ENCODE results near the gene AVPR2.

The AVPR2 gene

GRCh38 chrX:153944800-153945150 lies 40.3 kb downstream of the AVPR2 start:
- H3K4me2 ChIP-seq (ENCODE audit: insufficient read depth, low read length) = peak overlapping the region; percentile 65
- no peaks in the 10 kb centered on the region; the same call in 1 of the 2 replicates for H4K20me1 ChIP-seq (ENCODE audit: insufficient read depth, low read length)
- no peaks in the 10 kb centered on the region for H3K9me3 ChIP-seq (ENCODE audit: insufficient read depth, low read length, severe bottlenecking)
- DNase-seq = no peak
- ATAC-seq (ENCODE audit: insufficient read depth, low read depth) = no peak; the same call in 1 of the 3 replicates
- peak overlapping the region in 1 of 2 experiments; percentile 49; a peak in 2 of 4 replicates for H3K4me3 ChIP-seq (ENCODE audit: low read depth in 1 of 2, low read length in 2 of 2)
- peaks cover 17% of the 10 kb centered on the region for H3K36me3 ChIP-seq (ENCODE audit: insufficient read depth, low read length)
- no peak for TF ChIP-seq EZH2 (IDR thresholded peaks at IDR 0.05; ENCODE audit: borderline replicate concordance, low read depth, low read length, severe bottlenecking)
- TF ChIP-seq, protein P1, sequence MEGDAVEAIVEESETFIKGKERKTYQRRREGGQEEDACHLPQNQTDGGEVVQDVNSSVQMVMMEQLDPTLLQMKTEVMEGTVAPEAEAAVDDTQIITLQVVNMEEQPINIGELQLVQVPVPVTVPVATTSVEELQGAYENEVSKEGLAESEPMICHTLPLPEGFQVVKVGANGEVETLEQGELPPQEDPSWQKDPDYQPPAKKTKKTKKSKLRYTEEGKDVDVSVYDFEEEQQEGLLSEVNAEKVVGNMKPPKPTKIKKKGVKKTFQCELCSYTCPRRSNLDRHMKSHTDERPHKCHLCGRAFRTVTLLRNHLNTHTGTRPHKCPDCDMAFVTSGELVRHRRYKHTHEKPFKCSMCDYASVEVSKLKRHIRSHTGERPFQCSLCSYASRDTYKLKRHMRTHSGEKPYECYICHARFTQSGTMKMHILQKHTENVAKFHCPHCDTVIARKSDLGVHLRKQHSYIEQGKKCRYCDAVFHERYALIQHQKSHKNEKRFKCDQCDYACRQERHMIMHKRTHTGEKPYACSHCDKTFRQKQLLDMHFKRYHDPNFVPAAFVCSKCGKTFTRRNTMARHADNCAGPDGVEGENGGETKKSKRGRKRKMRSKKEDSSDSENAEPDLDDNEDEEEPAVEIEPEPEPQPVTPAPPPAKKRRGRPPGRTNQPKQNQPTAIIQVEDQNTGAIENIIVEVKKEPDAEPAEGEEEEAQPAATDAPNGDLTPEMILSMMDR (IDR thresholded peaks at IDR 0.05; ENCODE audit: borderline replicate concordance, extremely low read depth, low read length, poor library complexity, severe bottlenecking) = no peak
- peak overlapping the region; percentile 50; the same call in 1 of the 2 replicates for H3K9ac ChIP-seq (ENCODE audit: low read depth, low read length)
- 0 out of 2 replicates have a peak overlapping the region, but pooled peaks have one; percentile 10 for H3K27ac ChIP-seq (ENCODE audit: low read length)
- no peaks in the 10 kb centered on the region for H3K27me3 ChIP-seq (ENCODE audit: insufficient read depth, low read length, poor library complexity)
- peaks cover 13% of the 10 kb centered on the region for H3K4me1 ChIP-seq (ENCODE audit: insufficient read depth, low read length)
- no peak overlapping the region for H2AFZ ChIP-seq (ENCODE audit: low read depth, low read length)
- H3K79me2 ChIP-seq (ENCODE audit: insufficient read depth, low read length) = no peaks in the 10 kb centered on the region

- Histone ChIP-seq H4K20me1 (ENCODE audit: insufficient read depth, low read length) (peaks cover 2% of the 10 kb centered on the region), H3K27ac (ENCODE audit: low read length) (no peak overlapping the region), H3K36me3 (ENCODE audit: insufficient read depth, low read length) (peaks cover 32% of the 10 kb centered on the region), H3K4me3 (ENCODE audit: low read depth in 1 of 2, low read length in 2 of 2) (no peak overlapping the region), H3K9ac (ENCODE audit: low read depth, low read length) (no peak overlapping the region), H3K9me3 (ENCODE audit: insufficient read depth, low read length, severe bottlenecking) (no peaks in the 10 kb centered on the region), H3K27me3 (ENCODE audit: insufficient read depth, low read length, poor library complexity) (no peaks in the 10 kb centered on the region), H3K79me2 (ENCODE audit: insufficient read depth, low read length) (no peaks in the 10 kb centered on the region), H2AFZ (ENCODE audit: low read depth, low read length) (no peak overlapping the region), H3K4me2 (ENCODE audit: insufficient read depth, low read length) (no peak overlapping the region), H3K4me1 (ENCODE audit: insufficient read depth, low read length) (peaks cover 13% of the 10 kb centered on the region)
- DNase-seq (no peak), ATAC-seq (ENCODE audit: insufficient read depth, low read depth) (no peak)
- TF ChIP-seq EZH2 (IDR thresholded peaks at IDR 0.05; ENCODE audit: borderline replicate concordance, low read depth, low read length, severe bottlenecking) = no peak
- TF ChIP-seq, protein P1 (IDR thresholded peaks at IDR 0.05; ENCODE audit: borderline replicate concordance, extremely low read depth, low read length, poor library complexity, severe bottlenecking) = no peak
These were observed 41.8 kb downstream of the AVPR2 start for GRCh38 chrX:153945956-153946943.

DNA sequence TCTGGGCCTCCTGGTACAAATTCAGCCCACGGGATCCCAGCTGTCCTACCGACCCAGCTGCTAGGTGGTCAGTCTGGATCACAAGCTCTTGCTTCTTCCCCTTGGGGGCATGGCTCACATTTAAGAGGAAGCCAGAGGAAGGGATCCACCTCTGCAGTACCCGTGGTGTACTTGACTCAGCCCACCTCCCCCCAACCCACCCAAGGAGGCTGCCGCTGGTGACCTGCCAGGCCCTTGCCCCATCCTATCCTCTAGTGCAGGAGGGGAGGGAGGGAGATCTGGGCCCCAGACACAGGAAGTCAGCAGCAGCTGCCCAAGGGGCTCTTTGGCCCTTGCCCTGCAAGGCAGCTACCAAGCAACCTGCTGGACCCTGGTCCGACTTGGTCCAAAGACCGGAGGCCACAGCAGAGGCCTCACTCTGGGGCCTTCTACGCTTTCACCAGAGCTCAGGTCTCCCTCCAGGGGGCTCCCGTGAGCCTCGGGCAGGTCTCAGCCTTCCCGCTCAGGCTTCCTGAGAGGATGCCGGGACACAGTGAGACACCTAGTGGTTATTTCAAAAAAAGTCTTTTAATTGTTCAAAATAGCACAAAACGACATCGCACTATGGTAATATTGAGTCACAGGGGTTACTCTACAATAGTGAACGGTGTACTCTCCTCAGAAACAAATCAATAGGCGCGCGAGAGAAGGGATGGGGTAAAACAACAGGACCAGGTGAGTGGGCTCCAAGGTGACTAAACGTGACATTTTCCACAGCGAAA lies 42.7 kb downstream of the AVPR2 start:
- H3K79me2 ChIP-seq (ENCODE audit: insufficient read depth, low read length) = no peaks in the 10 kb centered on the region
- no peak overlapping the region for H2AFZ ChIP-seq (ENCODE audit: low read depth, low read length)
- no peak overlapping the region for H3K4me3 ChIP-seq (ENCODE audit: low read depth in 1 of 2, low read length in 2 of 2)
- peaks cover 13% of the 10 kb centered on the region for H3K4me1 ChIP-seq (ENCODE audit: insufficient read depth, low read length)
- no peaks in the 10 kb centered on the region for H3K9me3 ChIP-seq (ENCODE audit: insufficient read depth, low read length, severe bottlenecking)
- TF ChIP-seq, protein P1 (IDR thresholded peaks at IDR 0.05; ENCODE audit: borderline replicate concordance, extremely low read depth, low read length, poor library complexity, severe bottlenecking) = peak; percentile 80
- TF ChIP-seq EZH2 (IDR thresholded peaks at IDR 0.05; ENCODE audit: borderline replicate concordance, low read depth, low read length, severe bottlenecking) = no peak
- peaks cover 12% of the 10 kb centered on the region for H4K20me1 ChIP-seq (ENCODE audit: insufficient read depth, low read length)
- H3K4me2 ChIP-seq (ENCODE audit: insufficient read depth, low read length) = no peak overlapping the region
- no peak overlapping the region for H3K9ac ChIP-seq (ENCODE audit: low read depth, low read length)
- H3K27ac ChIP-seq (ENCODE audit: low read length) = peak overlapping the region; percentile 44
- DNase-seq (peak; percentile 79), ATAC-seq (ENCODE audit: insufficient read depth, low read depth) (peak; percentile 78)
- H3K36me3 ChIP-seq (ENCODE audit: insufficient read depth, low read length) = peaks cover 42% of the 10 kb centered on the region
- no peaks in the 10 kb centered on the region for H3K27me3 ChIP-seq (ENCODE audit: insufficient read depth, low read length, poor library complexity)

Data from DND-41 (cell line).